SH-SY5Y (cell line): Measurements from ENCODE around the gene ZNF154.

Source experiments
- GATA2 ChIP-seq: IDR thresholded peaks from 2 replicates; pipeline ENCODE4 v1.6.1; 2011; ENCODE audit warnings: mild to moderate bottlenecking, low read depth, low read length
- GATA3 ChIP-seq: IDR thresholded peaks from 2 replicates; pipeline ENCODE4 v1.6.1; 2011; ENCODE audit warnings: low read depth, mild to moderate bottlenecking, low read length, moderate library complexity

- no peak for TF ChIP-seq GATA3
- no peak for TF ChIP-seq GATA2
Observed at GRCh38 chr19:57686727-57687126, 22.3 kb downstream of the ZNF154 start.
